ENCODE data around the gene AUTS2. TPM values are rescaled to one million over a fixed set of nuclear protein-coding genes. Genes with fewer than 3 reads are reported as not detected.

Gene AUTS2
- total RNA-seq, 2 experiments from 2014 or later, result 4.0 to 4.7 TPM

GRCh38 chr7:69619635-69620034, 21.4 kb downstream of the AUTS2 start:
- Mint-ChIP-seq H3K36me3 (no peaks in the 10 kb centered on the region), H3K27me3 (no peaks in the 10 kb centered on the region), H3K27ac (no peak overlapping the region), H3K4me1 (ENCODE audit: low read depth) (no peaks in the 10 kb centered on the region), H3K9me3 (no peaks in the 10 kb centered on the region), H3K4me3 (no peak overlapping the region)
- ChIA-PET POLR2A (no interaction called here), CTCF (no interaction called here)
- intact Hi-C loops (cut with micrococcal nuclease), result no loop called here
- DNase-seq, result no peak

- Mint-ChIP-seq H3K27me3 (no peaks in the 10 kb centered on the region), H3K4me3 (no peak overlapping the region), H3K36me3 (no peaks in the 10 kb centered on the region), H3K4me1 (ENCODE audit: low read depth) (no peaks in the 10 kb centered on the region), H3K27ac (no peak overlapping the region), H3K9me3 (no peaks in the 10 kb centered on the region)
- DNase-seq, result no peak
- intact Hi-C loops (cut with micrococcal nuclease), result no loop called here
- CTCF ChIA-PET, result interaction anchor here (1.0 kb wide), 1 partner anchor 1856 kb away, joined by 3 read pairs; no protein-coding TSS in a partner anchor
- POLR2A ChIA-PET, result no interaction called here
These were observed 21.8 kb downstream of the AUTS2 start for GRCh38 chr7:69620063-69620462.

- Mint-ChIP-seq H3K9me3 (no peaks in the 10 kb centered on the region), H3K27me3 (no peaks in the 10 kb centered on the region), H3K36me3 (no peaks in the 10 kb centered on the region), H3K4me1 (ENCODE audit: low read depth) (no peaks in the 10 kb centered on the region), H3K4me3 (no peak overlapping the region), H3K27ac (no peak overlapping the region)
- ChIA-PET POLR2A (no interaction called here), CTCF (interaction anchor here (1.0 kb wide), 1 partner anchor 1857 kb away, joined by 3 read pairs; no protein-coding TSS in a partner anchor)
- intact Hi-C loops (cut with micrococcal nuclease), result no loop called here
- no peak for DNase-seq
These were observed 22.4 kb downstream of the AUTS2 start for GRCh38 chr7:69620650-69621049.

- Mint-ChIP-seq H3K27me3 (no peaks in the 10 kb centered on the region), H3K4me1 (ENCODE audit: low read depth) (no peaks in the 10 kb centered on the region), H3K27ac (no peak overlapping the region), H3K9me3 (no peaks in the 10 kb centered on the region), H3K4me3 (no peak overlapping the region), H3K36me3 (no peaks in the 10 kb centered on the region)
- no peak for DNase-seq
- POLR2A ChIA-PET, result no interaction called here
- CTCF ChIA-PET, result no interaction called here
- intact Hi-C loops (cut with micrococcal nuclease), result no loop called here
These were observed 23.9 kb downstream of the AUTS2 start for GRCh38 chr7:69622014-69622835.

GRCh38 chr7:69622960-69623359, 24.7 kb downstream of the AUTS2 start:
- no peak for DNase-seq
- intact Hi-C loops (cut with micrococcal nuclease), result no loop called here
- CTCF ChIA-PET, result no interaction called here
- Mint-ChIP-seq H3K4me3 (no peak overlapping the region), H3K9me3 (no peaks in the 10 kb centered on the region), H3K4me1 (ENCODE audit: low read depth) (no peaks in the 10 kb centered on the region), H3K27me3 (no peaks in the 10 kb centered on the region), H3K27ac (no peak overlapping the region), H3K36me3 (no peaks in the 10 kb centered on the region)
- POLR2A ChIA-PET, result no interaction called here

- Mint-ChIP-seq H3K4me3 (no peak overlapping the region), H3K36me3 (no peaks in the 10 kb centered on the region), H3K9me3 (no peaks in the 10 kb centered on the region), H3K27ac (no peak overlapping the region), H3K4me1 (ENCODE audit: low read depth) (no peaks in the 10 kb centered on the region), H3K27me3 (no peaks in the 10 kb centered on the region)
- intact Hi-C loops (cut with micrococcal nuclease), result no loop called here
- DNase-seq, result no peak
- POLR2A ChIA-PET, result no interaction called here
- CTCF ChIA-PET, result no interaction called here
These were observed 26.4 kb downstream of the AUTS2 start for GRCh38 chr7:69624435-69625230.

- no peak overlapping the region for H3K27ac Mint-ChIP-seq
- intact Hi-C loops (cut with micrococcal nuclease), result no loop called here
- no peak for DNase-seq
- no peaks in the 10 kb centered on the region for H3K9me3 Mint-ChIP-seq
- no peaks in the 10 kb centered on the region for H3K36me3 Mint-ChIP-seq
- H3K4me3 Mint-ChIP-seq, result no peak overlapping the region
- no peaks in the 10 kb centered on the region for H3K4me1 Mint-ChIP-seq (ENCODE audit: low read depth)
- ChIA-PET CTCF (no interaction called here), POLR2A (no interaction called here)
- H3K27me3 Mint-ChIP-seq, result no peaks in the 10 kb centered on the region
These were observed 27.0 kb downstream of the AUTS2 start for GRCh38 chr7:69625238-69625637.

- no peak for DNase-seq
- Mint-ChIP-seq H3K27me3 (no peaks in the 10 kb centered on the region), H3K36me3 (no peaks in the 10 kb centered on the region)
These were observed 27.5 kb downstream of the AUTS2 start for GRCh38 chr7:69625798-69626197.

GRCh38 chr7:69630292-69630691, 32.0 kb downstream of the AUTS2 start:
- DNase-seq, result no peak
- intact Hi-C loops (cut with micrococcal nuclease), result no loop called here
- CTCF ChIA-PET, result no interaction called here

More at GRCh38 chr7:69625798-69626197, 27.5 kb downstream of the AUTS2 start:
- H3K27ac Mint-ChIP-seq, result no peak overlapping the region
- ChIA-PET POLR2A (no interaction called here), CTCF (no interaction called here)
- no peaks in the 10 kb centered on the region for H3K9me3 Mint-ChIP-seq
- H3K4me3 Mint-ChIP-seq, result no peak overlapping the region
- H3K4me1 Mint-ChIP-seq (ENCODE audit: low read depth), result no peaks in the 10 kb centered on the region
- intact Hi-C loops (cut with micrococcal nuclease), result no loop called here

GRCh38 chr7:69631131-69631530, 32.9 kb downstream of the AUTS2 start:
- H3K36me3 Mint-ChIP-seq, result no peaks in the 10 kb centered on the region
- intact Hi-C loops (cut with micrococcal nuclease), result no loop called here
- H3K4me3 Mint-ChIP-seq, result no peak overlapping the region
- no peak overlapping the region for H3K27ac Mint-ChIP-seq
- ChIA-PET CTCF (no interaction called here), POLR2A (no interaction called here)
- no peaks in the 10 kb centered on the region for H3K9me3 Mint-ChIP-seq
- no peaks in the 10 kb centered on the region for H3K27me3 Mint-ChIP-seq
- DNase-seq, result no peak
- H3K4me1 Mint-ChIP-seq (ENCODE audit: low read depth), result no peaks in the 10 kb centered on the region

More at GRCh38 chr7:69630292-69630691, 32.0 kb downstream of the AUTS2 start:
- no peaks in the 10 kb centered on the region for H3K4me1 Mint-ChIP-seq (ENCODE audit: low read depth)
- no peaks in the 10 kb centered on the region for H3K27me3 Mint-ChIP-seq
- no peaks in the 10 kb centered on the region for H3K9me3 Mint-ChIP-seq
- no peaks in the 10 kb centered on the region for H3K36me3 Mint-ChIP-seq
- no peak overlapping the region for H3K4me3 Mint-ChIP-seq
- POLR2A ChIA-PET, result no interaction called here
- H3K27ac Mint-ChIP-seq, result no peak overlapping the region

GRCh38 chr7:69632280-69632679, 34.0 kb downstream of the AUTS2 start:
- H3K9me3 Mint-ChIP-seq, result no peaks in the 10 kb centered on the region
- intact Hi-C loops (cut with micrococcal nuclease), result no loop called here
- POLR2A ChIA-PET, result no interaction called here
- no peaks in the 10 kb centered on the region for H3K4me1 Mint-ChIP-seq (ENCODE audit: low read depth)
- no peaks in the 10 kb centered on the region for H3K36me3 Mint-ChIP-seq
- CTCF ChIA-PET, result no interaction called here
- DNase-seq, result no peak
- no peak overlapping the region for H3K27ac Mint-ChIP-seq
- H3K27me3 Mint-ChIP-seq, result no peaks in the 10 kb centered on the region
- H3K4me3 Mint-ChIP-seq, result no peak overlapping the region

GRCh38 chr7:69633122-69633831, 35.0 kb downstream of the AUTS2 start:
- H3K4me1 Mint-ChIP-seq (ENCODE audit: low read depth), result no peaks in the 10 kb centered on the region
- POLR2A ChIA-PET, result no interaction called here
- DNase-seq, result no peak
- H3K36me3 Mint-ChIP-seq, result no peaks in the 10 kb centered on the region
- intact Hi-C loops (cut with micrococcal nuclease), result no loop called here
- CTCF ChIA-PET, result no interaction called here
- no peak overlapping the region for H3K27ac Mint-ChIP-seq
- no peaks in the 10 kb centered on the region for H3K27me3 Mint-ChIP-seq
- H3K4me3 Mint-ChIP-seq, result no peak overlapping the region
- no peaks in the 10 kb centered on the region for H3K9me3 Mint-ChIP-seq
